OCI-LY3 (cell line): ENCODE data around the gene GPATCH11.

Experiments used
- CTCF ChIP-seq: fragments of 200-600, 300-600 bp; sonication (generic); IDR thresholded peaks from 2 replicates; pipeline ENCODE4 v1.5.1; 2014; ENCODE audit warnings: antibody characterized with exemption, low read length, low read depth
- EZH2phosphoT487 ChIP-seq: fragments of 200-600 bp; shearing (Covaris generic); IDR thresholded peaks from 2 replicates; pipeline ENCODE4 v1.6.1; 2018; ENCODE audit warnings: antibody characterized with exemption, mixed run types, low read depth

DNA sequence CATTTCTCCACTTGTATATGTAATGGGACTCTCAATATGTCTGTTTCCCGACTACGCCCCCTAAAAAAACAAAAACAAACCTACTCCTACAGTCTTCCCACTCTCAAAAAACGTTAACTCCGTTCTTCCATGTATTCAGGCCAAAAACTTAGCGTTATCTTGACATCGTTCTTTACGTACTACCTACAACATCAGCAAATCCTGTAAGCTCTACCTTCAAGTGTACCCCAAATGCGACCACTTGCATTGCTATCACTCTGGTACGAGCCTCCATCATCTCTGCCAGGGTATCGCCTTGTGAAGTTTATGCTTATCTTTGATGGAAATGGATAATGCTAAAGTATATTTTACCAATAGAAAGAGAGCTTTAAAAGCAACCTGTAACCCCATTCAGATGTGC lies 479 bp downstream of the GPATCH11 start:
- TF ChIP-seq CTCF (no peak), EZH2phosphoT487 (no peak)
